KMS-11 (cell line): Measurements from ENCODE around the gene ETV3.
A peak's percentile ranks its signal among the peaks of the same experiment; 100 is the strongest.

Experiments
- H2AFZ ChIP-seq: fragments of 200-600 bp; sonication (generic); 2 replicates; pipeline ENCODE4 v1.6.1; 2016; ENCODE audit warnings: antibody characterized with exemption, mixed run types, low read depth
- H3K27ac ChIP-seq: fragments of 200-600 bp; sonication (generic); 2 replicates; pipeline ENCODE4 v1.6.1; 2016; ENCODE audit warnings: mild to moderate bottlenecking, mixed run types
- H3K27me3 ChIP-seq: fragments of 200-600 bp; sonication (generic); 2 replicates; pipeline ENCODE4 v1.6.1; 2017; ENCODE audit warnings: mild to moderate bottlenecking, low read depth, mixed run types, moderate library complexity; ENCODE audit not compliant: insufficient read depth
- H3K36me3 ChIP-seq: fragments of 200-600 bp; sonication (generic); 2 replicates; pipeline ENCODE4 v1.6.1; 2017; ENCODE audit warnings: mild to moderate bottlenecking, mixed run types; ENCODE audit not compliant: insufficient read depth
- H3K4me1 ChIP-seq: fragments of 200-600 bp; sonication (generic); 2 replicates; pipeline ENCODE4 v1.6.1; 2016; ENCODE audit warnings: mild to moderate bottlenecking, low read depth, mixed run types; ENCODE audit not compliant: poor library complexity, severe bottlenecking
- H3K4me2 ChIP-seq: fragments of 200-600 bp; sonication (generic); 2 replicates; pipeline ENCODE4 v1.7.0; 2016; ENCODE audit warnings: mild to moderate bottlenecking, mixed run types
- H3K4me3 ChIP-seq: fragments of 200-600 bp; sonication (generic); IDR thresholded peaks from 2 replicates; pipeline ENCODE4 v1.6.1; 2017; ENCODE audit warnings: low read depth, low read length, mixed read lengths; ENCODE audit not compliant: insufficient read depth
- H3K79me2 ChIP-seq: fragments of 200-600 bp; sonication (generic); 2 replicates; pipeline ENCODE4 v1.6.1; 2016; ENCODE audit warnings: low read depth, mixed run types; ENCODE audit not compliant: insufficient read depth
- H3K9ac ChIP-seq: fragments of 200-600 bp; sonication (generic); 2 replicates; pipeline ENCODE4 v1.6.1; 2016; ENCODE audit warnings: mild to moderate bottlenecking, mixed run types
- H4K20me1 ChIP-seq: fragments of 200-600 bp; sonication (generic); 2 replicates; pipeline ENCODE4 v1.6.1; 2016; ENCODE audit warnings: mild to moderate bottlenecking, mixed run types; ENCODE audit not compliant: insufficient read depth
- CTCF ChIP-seq: fragments of 200-600 bp; sonication (generic); conservative IDR thresholded peaks from 2 replicates; pipeline ENCODE4 v1.6.1; 2017; ENCODE audit warnings: low read depth, mild to moderate bottlenecking, antibody characterized with exemption, low read length, moderate library complexity, mixed read lengths

The ETV3 gene

GRCh38 chr1:157105988-157106812, 32.0 kb downstream of the ETV3 start:
- Histone ChIP-seq H3K36me3 (no peaks in the 10 kb centered on the region), H2AFZ (peak overlapping the region; percentile 19), H3K27ac (no peak overlapping the region), H3K9ac (no peak overlapping the region), H3K4me3 (no peak overlapping the region), H3K79me2 (no peaks in the 10 kb centered on the region), H3K4me2 (no peak overlapping the region), H3K27me3 (peaks cover 5% of the 10 kb centered on the region; the same call in 1 of the 2 replicates), H4K20me1 (no peaks in the 10 kb centered on the region), H3K4me1 (peaks cover 10% of the 10 kb centered on the region)
- no peak for TF ChIP-seq CTCF

GRCh38 chr1:157105298-157105987, 32.8 kb downstream of the ETV3 start:
- H2AFZ ChIP-seq = peak overlapping the region; percentile 19; the same call in 1 of the 2 replicates
- no peaks in the 10 kb centered on the region for H3K36me3 ChIP-seq
- H3K4me2 ChIP-seq = no peak overlapping the region
- H3K79me2 ChIP-seq = no peaks in the 10 kb centered on the region
- H3K4me1 ChIP-seq = peaks cover 10% of the 10 kb centered on the region
- H3K27ac ChIP-seq = no peak overlapping the region
- TF ChIP-seq CTCF = no peak
- H3K4me3 ChIP-seq = no peak overlapping the region
- no peak overlapping the region for H3K9ac ChIP-seq
- peaks cover 5% of the 10 kb centered on the region; the same call in 1 of the 2 replicates for H3K27me3 ChIP-seq
- H4K20me1 ChIP-seq = no peaks in the 10 kb centered on the region

- H3K4me3 ChIP-seq = no peak overlapping the region
- H3K27ac ChIP-seq = no peak overlapping the region
- H4K20me1 ChIP-seq = no peaks in the 10 kb centered on the region
- H3K9ac ChIP-seq = no peak overlapping the region
- H3K4me2 ChIP-seq = no peak overlapping the region
- no peak overlapping the region for H2AFZ ChIP-seq
- TF ChIP-seq CTCF = no peak
- peaks cover 5% of the 10 kb centered on the region; the same call in 1 of the 2 replicates for H3K27me3 ChIP-seq
- peaks cover 10% of the 10 kb centered on the region for H3K4me1 ChIP-seq
- no peaks in the 10 kb centered on the region for H3K79me2 ChIP-seq
- H3K36me3 ChIP-seq = no peaks in the 10 kb centered on the region
These were observed 33.4 kb downstream of the ETV3 start for GRCh38 chr1:157104598-157105293.

- no peak for TF ChIP-seq CTCF
- no peaks in the 10 kb centered on the region for H3K36me3 ChIP-seq
- no peak overlapping the region for H3K4me3 ChIP-seq
- peaks cover 10% of the 10 kb centered on the region for H3K4me1 ChIP-seq
- no peaks in the 10 kb centered on the region for H3K79me2 ChIP-seq
- H3K27ac ChIP-seq = no peak overlapping the region
- no peak overlapping the region for H3K9ac ChIP-seq
- peaks cover 5% of the 10 kb centered on the region; the same call in 1 of the 2 replicates for H3K27me3 ChIP-seq
- no peak overlapping the region for H3K4me2 ChIP-seq
- no peaks in the 10 kb centered on the region for H4K20me1 ChIP-seq
- H2AFZ ChIP-seq = no peak overlapping the region
These were observed 34.9 kb downstream of the ETV3 start for GRCh38 chr1:157103268-157103667.
